Stromal cell of bone marrow (primary cell): ENCODE measurements around the gene PTPRF.

Source experiments
- DNase-seq: peaks from one replicate; pipeline ENCODE4 v3.0.0-alpha.2; 2012; ENCODE audit warnings: low read depth

The PTPRF gene

GRCh38 chr1:43669878-43670277 is 139.2 kb downstream of the PTPRF start:
- no peak for DNase-seq

- DNase-seq, result no peak
Measured at GRCh38 chr1:43671193-43671592, 140.5 kb downstream of the PTPRF start.

- peak; percentile 77 for DNase-seq
Measured at GRCh38 chr1:43671626-43672330, 141.1 kb downstream of the PTPRF start.

GRCh38 chr1:43673261-43673660 is 142.6 kb downstream of the PTPRF start:
- no peak for DNase-seq
